ENCODE results near the gene MINDY2.

DNA sequence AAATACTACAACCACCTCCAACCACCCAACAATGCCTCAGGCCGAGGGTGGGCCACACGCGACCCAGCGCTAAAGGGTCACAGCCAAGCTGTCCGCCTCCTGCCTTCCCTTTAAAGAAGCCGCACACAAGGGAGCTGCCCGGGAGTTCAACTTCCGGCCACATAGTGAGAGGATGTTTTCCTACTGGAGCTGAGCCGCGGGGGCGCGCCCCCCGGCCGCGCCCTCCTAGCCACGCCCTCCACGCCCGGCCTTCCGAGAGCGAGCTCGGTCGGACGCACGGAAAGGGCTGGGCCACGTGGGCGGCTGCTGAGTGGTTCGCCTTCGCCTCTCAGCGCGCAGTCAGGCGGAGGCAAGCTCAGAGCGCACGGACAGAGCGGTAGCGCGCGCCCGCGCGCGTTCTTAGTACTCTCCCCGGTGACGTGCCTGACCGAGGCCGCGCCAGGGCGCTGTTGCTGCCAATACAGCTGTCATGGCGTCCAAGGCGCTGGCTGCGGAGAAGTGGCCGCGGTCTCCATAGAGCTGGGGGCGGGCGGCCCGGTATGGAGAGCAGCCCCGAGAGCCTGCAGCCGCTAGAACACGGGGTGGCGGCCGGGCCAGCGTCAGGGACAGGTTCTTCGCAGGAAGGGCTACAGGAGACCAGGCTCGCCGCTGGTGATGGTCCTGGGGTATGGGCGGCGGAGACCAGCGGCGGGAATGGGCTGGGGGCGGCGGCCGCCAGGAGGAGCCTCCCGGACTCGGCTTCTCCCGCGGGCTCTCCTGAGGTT, at the start of gene MINDY2:
- TF ChIP-seq, protein P1, sequence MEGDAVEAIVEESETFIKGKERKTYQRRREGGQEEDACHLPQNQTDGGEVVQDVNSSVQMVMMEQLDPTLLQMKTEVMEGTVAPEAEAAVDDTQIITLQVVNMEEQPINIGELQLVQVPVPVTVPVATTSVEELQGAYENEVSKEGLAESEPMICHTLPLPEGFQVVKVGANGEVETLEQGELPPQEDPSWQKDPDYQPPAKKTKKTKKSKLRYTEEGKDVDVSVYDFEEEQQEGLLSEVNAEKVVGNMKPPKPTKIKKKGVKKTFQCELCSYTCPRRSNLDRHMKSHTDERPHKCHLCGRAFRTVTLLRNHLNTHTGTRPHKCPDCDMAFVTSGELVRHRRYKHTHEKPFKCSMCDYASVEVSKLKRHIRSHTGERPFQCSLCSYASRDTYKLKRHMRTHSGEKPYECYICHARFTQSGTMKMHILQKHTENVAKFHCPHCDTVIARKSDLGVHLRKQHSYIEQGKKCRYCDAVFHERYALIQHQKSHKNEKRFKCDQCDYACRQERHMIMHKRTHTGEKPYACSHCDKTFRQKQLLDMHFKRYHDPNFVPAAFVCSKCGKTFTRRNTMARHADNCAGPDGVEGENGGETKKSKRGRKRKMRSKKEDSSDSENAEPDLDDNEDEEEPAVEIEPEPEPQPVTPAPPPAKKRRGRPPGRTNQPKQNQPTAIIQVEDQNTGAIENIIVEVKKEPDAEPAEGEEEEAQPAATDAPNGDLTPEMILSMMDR (conservative IDR thresholded peaks at IDR 0.05): no peak; the same call in 1 of the 2 replicates
- TF ChIP-seq EZH2 (IDR thresholded peaks at IDR 0.05; ENCODE audit: low read depth): no peak
